Measurements from ENCODE around the gene ARL15.

Gene ARL15

GRCh38 chr5:53927668-53928247 lies 382.6 kb downstream of the ARL15 start:
- DNase-seq = no peak

DNA sequence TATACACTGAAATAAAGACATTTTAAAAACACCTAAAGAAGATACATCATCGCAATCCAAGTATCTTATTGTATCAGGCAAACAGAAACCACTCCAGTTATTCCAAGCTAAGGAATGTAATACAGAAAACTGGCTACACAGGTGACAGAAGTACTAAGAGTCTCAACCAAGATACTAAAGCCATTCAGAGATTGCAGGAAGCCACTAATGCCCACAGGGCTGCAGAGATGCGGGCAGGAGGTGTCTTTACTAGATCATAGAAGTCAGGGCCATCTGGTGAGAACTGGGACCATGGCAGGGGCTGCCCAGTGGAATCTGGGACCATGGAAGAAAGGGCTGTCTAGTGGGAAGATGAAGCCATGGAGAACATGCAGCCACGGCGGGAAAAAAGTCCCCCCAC lies 384.3 kb downstream of the ARL15 start:
- no peak for DNase-seq

DNA sequence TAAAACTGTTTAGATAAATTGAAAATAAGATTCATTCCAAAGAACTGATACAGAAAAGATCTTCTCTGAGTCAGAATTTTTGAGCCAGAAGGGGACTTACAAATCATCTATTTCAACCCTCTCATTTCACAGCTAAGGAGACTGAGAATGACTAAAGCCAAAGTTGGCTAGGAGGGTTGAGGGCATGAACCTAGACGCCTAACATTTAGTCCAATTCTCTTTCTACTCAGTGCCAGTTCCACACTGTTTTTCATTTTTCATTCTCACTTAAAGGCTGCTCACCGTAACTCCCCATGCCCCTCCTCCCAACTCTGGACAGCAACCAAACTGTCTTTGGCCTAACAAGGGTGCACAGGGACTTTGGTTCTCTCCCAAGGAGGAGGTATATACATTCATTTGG lies 386.0 kb downstream of the ARL15 start:
- DNase-seq = no peak

DNA sequence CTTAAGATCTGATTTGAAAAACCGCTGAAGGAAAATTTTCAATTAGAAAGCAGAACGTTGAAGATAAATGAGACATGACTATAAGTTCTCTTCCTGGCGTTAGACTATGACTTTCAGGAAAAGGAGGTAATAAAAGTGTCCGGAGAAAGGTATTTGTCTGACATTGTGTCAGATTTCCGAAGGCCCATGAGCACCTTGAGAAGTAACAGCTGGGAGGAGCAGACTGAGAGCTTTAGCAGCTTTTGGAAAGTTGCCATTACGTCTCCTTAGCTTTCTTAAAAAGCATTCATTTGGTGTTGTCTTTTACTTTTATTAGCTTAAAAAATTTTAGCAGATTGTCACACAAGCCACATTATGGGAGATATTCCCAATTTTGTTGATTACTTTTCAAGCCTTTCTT lies 386.4 kb downstream of the ARL15 start:
- DNase-seq = no peak

GRCh38 chr5:53922508-53923498 lies 387.6 kb downstream of the ARL15 start:
- DNase-seq = no peak

DNA sequence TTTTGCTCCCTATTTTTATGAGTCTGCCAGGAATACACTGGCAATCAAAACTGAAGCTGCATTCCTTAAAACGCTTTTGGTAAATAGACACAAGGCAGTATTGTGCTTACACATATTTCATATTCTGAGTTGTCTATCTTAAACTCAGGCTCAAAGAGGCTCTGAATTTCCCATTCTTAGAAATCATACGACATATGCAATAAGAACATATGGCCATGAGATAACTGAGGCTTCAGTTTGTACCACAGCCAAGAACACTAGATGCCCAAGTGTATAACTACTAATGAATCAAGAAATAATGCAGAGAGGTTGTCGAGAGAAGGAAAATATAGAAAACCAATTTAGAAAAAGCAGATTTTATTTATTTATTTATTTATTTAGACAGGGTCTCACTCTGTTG lies 392.5 kb downstream of the ARL15 start:
- DNase-seq = no peak

- no peak for DNase-seq
Measured at GRCh38 chr5:53917095-53917494, 393.3 kb downstream of the ARL15 start.

DNA sequence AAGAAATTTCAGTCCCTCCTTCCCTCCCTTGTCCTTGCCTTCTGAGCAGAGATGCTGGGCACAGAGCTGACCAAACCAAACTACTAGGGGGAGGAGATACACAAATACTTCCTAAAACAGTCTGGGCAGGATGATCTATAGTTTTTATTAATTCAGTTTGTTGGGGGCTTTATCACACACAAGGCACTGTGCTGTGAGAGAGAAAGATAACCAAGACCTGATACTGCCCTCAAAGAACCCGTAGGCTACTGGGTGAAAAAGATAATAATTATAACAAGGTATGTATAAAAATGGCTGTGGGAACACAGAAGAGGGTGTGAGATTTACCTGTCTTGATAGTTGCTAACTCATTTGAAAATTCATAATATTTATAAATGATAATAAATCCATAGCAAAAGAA lies 395.3 kb downstream of the ARL15 start:
- no peak for DNase-seq

GRCh38 chr5:53913941-53914340 lies 396.4 kb downstream of the ARL15 start:
- no peak for DNase-seq

- no peak for DNase-seq
Measured at GRCh38 chr5:53908757-53909156, 401.6 kb downstream of the ARL15 start.

DNA sequence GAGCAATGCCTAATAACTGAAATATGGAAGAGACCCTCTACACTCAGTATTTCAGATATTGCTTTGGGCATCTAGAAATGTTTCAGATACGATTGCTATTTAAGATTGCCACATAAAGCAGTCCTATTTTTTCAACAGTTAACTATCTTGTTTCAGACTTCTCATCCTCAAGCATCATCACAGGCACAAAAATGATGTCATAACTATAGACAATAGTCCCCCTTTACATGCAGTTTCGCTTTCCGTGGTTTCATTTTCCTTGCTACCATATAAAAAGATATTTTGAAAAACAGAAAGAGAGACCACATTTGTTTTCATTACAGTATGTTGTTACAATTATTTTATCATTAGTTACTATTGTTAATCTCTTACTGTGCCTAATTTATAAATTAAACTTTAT lies 402.5 kb downstream of the ARL15 start:
- DNase-seq = no peak

GRCh38 chr5:53906736-53907135 lies 403.6 kb downstream of the ARL15 start:
- DNase-seq = no peak

DNA sequence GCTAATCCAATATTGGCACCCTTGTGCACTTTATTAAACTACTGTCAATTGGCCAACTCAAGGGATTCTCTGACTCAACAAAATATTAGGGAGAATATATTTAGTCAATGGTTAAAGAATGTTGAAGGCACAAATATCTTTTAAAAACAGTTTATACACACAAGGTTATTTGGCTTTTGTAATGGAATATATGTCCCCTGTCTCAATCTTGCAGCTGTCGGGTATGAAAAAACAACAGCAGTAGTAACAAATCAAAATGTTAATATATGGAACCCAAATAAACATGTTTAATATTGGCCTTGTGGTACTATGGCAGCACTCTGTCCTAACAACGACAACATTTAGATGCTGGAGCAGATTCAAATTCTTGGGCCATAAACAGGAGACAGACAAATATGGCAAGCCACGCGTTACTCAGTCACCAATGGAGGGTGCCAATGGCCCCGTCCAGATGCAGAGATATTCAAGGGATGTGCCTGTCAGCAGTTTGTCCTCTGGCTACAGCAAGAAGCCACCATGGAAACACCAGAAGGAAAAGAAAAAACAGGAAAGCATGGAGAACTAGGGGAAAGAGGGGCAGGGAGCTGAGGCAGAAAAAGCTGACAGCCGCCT lies 408.0 kb downstream of the ARL15 start:
- no peak for DNase-seq

DNA sequence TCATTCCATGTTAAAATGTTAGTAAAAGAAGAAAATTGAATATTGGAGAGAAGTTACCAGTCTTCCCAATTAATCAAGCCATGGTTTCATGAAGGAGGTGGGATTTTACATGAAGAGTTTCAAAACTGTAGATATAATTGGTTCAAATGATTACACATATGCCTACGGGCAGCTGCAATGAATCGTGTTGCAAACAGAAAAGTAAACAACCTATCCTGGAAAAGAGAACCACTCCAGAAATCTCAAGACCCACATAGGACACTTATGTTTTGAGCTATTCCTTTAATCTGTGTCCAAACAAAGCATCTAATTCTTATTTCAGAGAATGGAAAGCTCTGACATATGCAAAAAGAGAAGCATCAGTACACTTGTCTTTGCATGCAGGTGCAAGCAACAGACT lies 409.7 kb downstream of the ARL15 start:
- DNase-seq = no peak

GRCh38 chr5:53895091-53895683 lies 415.2 kb downstream of the ARL15 start:
- no peak for DNase-seq

GRCh38 chr5:53893626-53894025 lies 416.7 kb downstream of the ARL15 start:
- no peak for DNase-seq

GRCh38 chr5:53892224-53892623 lies 418.1 kb downstream of the ARL15 start:
- no peak for DNase-seq

DNA sequence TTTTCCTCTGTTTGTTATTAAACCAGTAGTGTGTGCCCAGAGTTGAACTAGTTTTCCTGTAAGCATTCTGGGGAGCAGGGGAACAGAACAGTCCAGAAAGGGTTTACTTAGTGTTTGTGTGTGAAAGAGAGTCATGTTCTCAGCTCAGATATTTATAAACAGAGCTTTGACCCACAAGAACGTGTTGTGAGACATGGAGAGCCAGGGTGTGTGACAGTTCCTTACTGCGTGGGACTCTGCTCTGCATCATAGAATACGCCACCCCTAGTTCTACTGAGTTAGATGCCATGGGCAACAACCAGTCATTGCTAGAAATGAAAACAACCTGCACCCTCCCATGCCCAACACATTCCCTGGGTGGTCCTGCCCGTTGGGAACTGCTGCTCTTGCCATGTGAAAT lies 419.2 kb downstream of the ARL15 start:
- DNase-seq = no peak

- no peak for DNase-seq
Measured at GRCh38 chr5:53890490-53890889, 419.9 kb downstream of the ARL15 start.

DNA sequence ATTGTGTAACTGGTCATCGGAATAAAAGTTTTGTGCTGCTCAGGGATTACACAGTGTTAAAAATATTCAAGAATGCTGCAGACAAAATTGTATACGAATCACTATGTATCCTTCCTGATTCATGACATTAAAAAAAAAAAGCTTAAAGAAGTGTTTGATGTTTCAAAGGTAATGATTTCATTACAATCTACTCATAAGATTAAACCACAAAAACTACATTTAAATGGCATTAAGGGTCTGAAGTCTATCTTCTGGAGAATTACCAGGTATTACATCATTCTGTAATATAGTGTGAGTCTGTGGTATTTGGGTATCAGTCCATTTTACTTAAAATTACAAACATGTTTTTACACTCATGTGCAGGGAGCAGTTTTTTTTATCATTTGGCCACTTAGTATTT lies 425.5 kb downstream of the ARL15 start:
- no peak for DNase-seq

GRCh38 chr5:53884417-53884816 lies 426.0 kb downstream of the ARL15 start:
- DNase-seq = no peak

- no peak for DNase-seq
Measured at GRCh38 chr5:53882676-53883031, 427.7 kb downstream of the ARL15 start.

DNA sequence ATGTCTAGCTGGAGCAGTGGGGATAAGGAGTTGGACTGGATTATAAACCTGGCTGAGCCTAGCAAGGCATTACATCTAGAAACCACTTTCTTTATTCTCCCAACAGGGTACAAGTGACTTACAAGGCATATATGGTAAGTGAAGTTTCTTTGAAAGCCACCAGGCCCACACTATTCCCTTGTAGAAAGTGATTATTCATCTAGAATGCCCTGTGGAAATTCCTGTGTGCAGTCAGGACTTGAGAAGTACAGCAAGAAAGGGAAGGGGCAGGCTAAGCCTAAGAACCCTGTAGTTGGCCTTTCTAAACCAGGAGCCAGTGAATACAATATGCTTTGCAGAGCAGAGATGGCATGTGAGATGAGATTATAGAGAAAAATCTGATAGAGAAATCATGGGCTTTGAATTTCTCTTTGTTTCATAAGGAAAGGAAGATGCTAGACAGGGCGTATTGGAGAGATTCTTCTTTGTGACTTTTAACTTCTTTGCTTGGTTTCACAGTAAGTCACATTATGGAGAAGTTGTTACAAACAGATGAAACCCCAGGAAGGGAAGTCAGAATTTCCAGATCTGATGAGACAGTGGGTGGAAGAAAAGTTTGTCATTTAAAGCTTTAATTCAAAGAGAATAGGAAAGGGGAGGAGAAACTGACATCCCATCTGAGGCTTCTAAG lies 428.2 kb downstream of the ARL15 start:
- DNase-seq = no peak

Measured in CD4-positive, alpha-beta T cell treated with Interferon alpha-2 for 1 hour (primary cell).